Pancreas (tissue), 10 donors: ENCODE measurements around the gene LCP1. TPM values are rescaled to one million over a fixed set of nuclear protein-coding genes. Genes with fewer than 3 reads are reported as not detected.
A peak's percentile ranks its signal among the peaks of the same experiment; 100 is the strongest.

ENCODE experiments used
- ATAC-seq, 4 donors: fragments of 200-7000 bp; cut with Tn5 transposase; one replicate each; pipeline versions ENCODE4 v1.8.0 to v1.9.1; 2020; ENCODE audit warnings: mild to moderate bottlenecking in 4 of 4, moderate library complexity in 4 of 4
- DNase-seq, 6 donors: peaks; one replicate each; pipeline ENCODE4 v3.0.0-alpha.2; 2020
- FAIRE-seq: peaks from 2 replicates; lab custom pipeline; 2012; peaks lifted over from hg19 to GRCh38; lab: Jason Lieb, UNC
- H3K27ac ChIP-seq, 4 donors: fragments of 200-600 bp; sonication (generic); 1 replicate in 3 of 4; 2 replicates in 1 of 4; pipeline versions ENCODE4 v1.5.0 to v1.8.0; 2020
- H3K27me3 ChIP-seq, 4 donors: fragments of 200-600 bp; one replicate each; pipeline ENCODE4 v1.8.0; 2021
- H3K36me3 ChIP-seq, 3 donors: fragments of 200-600 bp; sonication (generic) in 1 of 3; one replicate each; pipeline versions ENCODE4 v1.5.0 to v1.8.0; 2020 to 2021
- H3K4me1 ChIP-seq, 3 donors: fragments of 200-600 bp; one replicate each; pipeline ENCODE4 v1.8.0; 2021
- H3K4me3 ChIP-seq, 4 donors: fragments of 200-600 bp; sonication (generic) in 2 of 4; one replicate each; pipeline versions ENCODE4 v1.5.0 to v1.8.0; 2020 to 2021
- H3K9me3 ChIP-seq, 4 donors: fragments of 200-600 bp; one replicate each; pipeline ENCODE4 v1.8.0; 2021
- CTCF ChIP-seq, 4 donors: fragments of 200-600 bp; sonication (generic) in 3 of 4; IDR thresholded peaks; one replicate each; pipeline versions ENCODE4 v1.5.0 to v1.8.0; 2021; ENCODE audit warnings: antibody characterized with exemption in 4 of 4
- WGBS, 2 donors: extraction: QIAGEN DNeasy Blood & Tissue Kit; methylation state at CpG; one replicate each; pipeline ENCODE4 v1.1.7; 2013; 5-methylcytosine and 5-hydroxymethylcytosine counted together
- intact Hi-C, 3 donors: fragments of 100-400 bp; cut with DNase I; formaldehyde crosslinking; loops; one replicate each; pipeline versions ENCODE4 v1.11.1 to v1.14.2; 2022
- polyA plus RNA-seq, 2 donors: library from polyadenylated mRNA; stranded (reverse); fragments of 200-250 nt; gene quantifications; one replicate each; pipeline ENCODE4 v1.2.3, GENCODE V29; 2013
- total RNA-seq, 6 donors: library from RNA; stranded (reverse); fragmentation: NEBNext Ultra II Directional in 4 of 6; extraction: Animal tissue kit (Norgen Biotek cat#: 25700) in 4 of 6; gene quantifications; one replicate each; pipeline versions ENCODE4 v1.2.1 to v1.2.4, GENCODE V29; 2021 to 2023
- donor health status: healthy with polysubstance abuse.
- donor health status: DM: no; HTN: no; CAD: no; lungs with moderate emphysema.
- donor health status: DM: no; HTN: no; CAD: no.
- donor health status: control.
- donor health status: control.
- donor health status: Bipolar disorder and iron deficiency.
- donor health status: DM: yes; HTN: yes; CAD: no.
- donor health status: DM: no; HTN: no; CAD: no.
- donor health status: DM: no; HTN: no; CAD: no.
- donor health status: DM: yes; HTN: yes; CAD: no.

LCP1 gene
- total and polyA plus RNA-seq, 8 donors, result 2.0 to 38.3 (median 5.2) TPM

- intact Hi-C loops, result no loop called here
- TF ChIP-seq CTCF (IDR thresholded peaks at IDR 0.05), result no peak
- no peak overlapping the region for H3K4me3 ChIP-seq
- no peaks in the 10 kb centered on the region for H3K4me1 ChIP-seq
- 36 to 39% methylated on average over 2 of the region's 2 CpGs for WGBS, 2 donors
- ATAC-seq, result no peak
- DNase-seq, result no peak
- no peak for FAIRE-seq
- H3K9me3 ChIP-seq, result no peaks in the 10 kb centered on the region
- no peaks in the 10 kb centered on the region for H3K36me3 ChIP-seq
- peak overlapping the region in 1 of 4 donors; percentile 48 for H3K27ac ChIP-seq
- no peaks in the 10 kb centered on the region for H3K27me3 ChIP-seq
Observed at GRCh38 chr13:46182491-46182877, 507 bp upstream of the LCP1 start.

- DNase-seq, result no peak
- Histone ChIP-seq H3K4me1 (no peaks in the 10 kb centered on the region), H3K36me3 (no peaks in the 10 kb centered on the region), H3K9me3 (no peaks in the 10 kb centered on the region), H3K27me3 (no peaks in the 10 kb centered on the region), H3K27ac (peak overlapping the region in 2 of 4 donors; percentile 6 to 48), H3K4me3 (peak overlapping the region in 1 of 4 donors; percentile 13)
- intact Hi-C loops, result no loop called here
- no peak for ATAC-seq
- 86 to 96% methylated on average over 5 of the region's 5 CpGs for WGBS, 2 donors
- no peak for FAIRE-seq
- TF ChIP-seq CTCF (IDR thresholded peaks at IDR 0.05), result no peak
Observed at GRCh38 chr13:46181377-46181839, 569 bp downstream of the LCP1 start.

- H3K9me3 ChIP-seq, result no peaks in the 10 kb centered on the region
- WGBS, 2 donors, result 48 to 51% methylated on average over 5 of the region's 5 CpGs
- no peaks in the 10 kb centered on the region for H3K36me3 ChIP-seq
- no peak for DNase-seq
- H3K4me1 ChIP-seq, result no peaks in the 10 kb centered on the region
- H3K27me3 ChIP-seq, result no peaks in the 10 kb centered on the region
- H3K27ac ChIP-seq, result peak overlapping the region in 1 of 4 donors; percentile 2
- no peak for ATAC-seq
- intact Hi-C loops, result no loop called here
- no peak for FAIRE-seq
- TF ChIP-seq CTCF (IDR thresholded peaks at IDR 0.05), result no peak
- peak overlapping the region in 1 of 4 donors; percentile 13 for H3K4me3 ChIP-seq
Observed at GRCh38 chr13:46179969-46180763, 1.8 kb downstream of the LCP1 start.

GRCh38 chr13:46179491-46179908, 2.5 kb downstream of the LCP1 start:
- no peak for TF ChIP-seq CTCF (IDR thresholded peaks at IDR 0.05)

GRCh38 chr13:46178821-46179220, 3.2 kb downstream of the LCP1 start:
- Histone ChIP-seq H3K4me1 (no peaks in the 10 kb centered on the region), H3K4me3 (no peak overlapping the region), H3K27me3 (no peaks in the 10 kb centered on the region), H3K27ac (no peak overlapping the region), H3K36me3 (no peaks in the 10 kb centered on the region), H3K9me3 (no peaks in the 10 kb centered on the region)
- ATAC-seq, result no peak
- FAIRE-seq, result no peak
- DNase-seq, result no peak
- intact Hi-C loops, result no loop called here
- no peak for TF ChIP-seq CTCF (IDR thresholded peaks at IDR 0.05)

More at GRCh38 chr13:46179491-46179908, 2.5 kb downstream of the LCP1 start:
- H3K9me3 ChIP-seq, result no peaks in the 10 kb centered on the region
- FAIRE-seq, result no peak
- H3K36me3 ChIP-seq, result no peaks in the 10 kb centered on the region
- H3K4me1 ChIP-seq, result no peaks in the 10 kb centered on the region
- 61 to 68% methylated on average over 3 of the region's 3 CpGs for WGBS, 2 donors
- no peak overlapping the region for H3K4me3 ChIP-seq
- peak overlapping the region in 1 of 4 donors; percentile 18 for H3K27ac ChIP-seq
- peak in 2 of 4 donors; percentile 36 to 56 for ATAC-seq
- intact Hi-C loops, result no loop called here
- peak in 1 of 6 donors; percentile 54 for DNase-seq
- H3K27me3 ChIP-seq, result no peaks in the 10 kb centered on the region
